GM18909 (cell line): ENCODE results near the gene IMP4.

ENCODE experiments used
- ATAC-seq: cut with Tn5 transposase; IDR thresholded peaks from one replicate; pipeline ENCODE4 v1.9.1; 2021; ENCODE audit warnings: mild to moderate bottlenecking; ENCODE audit not compliant: unreplicated experiment, poor library complexity

The IMP4 gene

GRCh38 chr2:130391872-130392670 lies 49.4 kb downstream of the IMP4 start:
- ATAC-seq, result no peak

GRCh38 chr2:130393318-130393910 lies 50.7 kb downstream of the IMP4 start:
- ATAC-seq, result no peak
